DND-41 (cell line): ENCODE measurements around the gene ASIC2.

Source experiments
- CTCF ChIP-seq: IDR thresholded peaks from 2 replicates; pipeline ENCODE4 v1.5.1; 2012; ENCODE audit warnings: borderline replicate concordance, low read length, moderate library complexity, mild to moderate bottlenecking; ENCODE audit not compliant: poor library complexity, severe bottlenecking; ENCODE audit errors: extremely low read depth
- EZH2 ChIP-seq: IDR thresholded peaks from 3 replicates; pipeline ENCODE4 v1.6.1; 2012; ENCODE audit warnings: borderline replicate concordance, low read depth, mild to moderate bottlenecking, moderate library complexity, low read length, inconsistent platforms; ENCODE audit not compliant: severe bottlenecking

GRCh38 chr17:33085256-33085655 is 207.8 kb downstream of the ASIC2 start:
- TF ChIP-seq EZH2 (no peak), CTCF (no peak)
